Measurements from ENCODE around the gene ARHGEF17.
"Not testable (repeated sequence)": the region's sequence is repeated elsewhere in the genome, so short reads cannot be mapped to it uniquely, and the experiment has no call there.

ARHGEF17 gene

GRCh38 chr11:73308003-73308960 is at the start of gene ARHGEF17:
Gene ARHGEF17 (plus strand): TSS chr11:73308276. CDS start chr11:73308639, 363 bp downstream.
- DNase-seq (ENCODE audit: low read depth in 2 of 2) = no peak

DNA sequence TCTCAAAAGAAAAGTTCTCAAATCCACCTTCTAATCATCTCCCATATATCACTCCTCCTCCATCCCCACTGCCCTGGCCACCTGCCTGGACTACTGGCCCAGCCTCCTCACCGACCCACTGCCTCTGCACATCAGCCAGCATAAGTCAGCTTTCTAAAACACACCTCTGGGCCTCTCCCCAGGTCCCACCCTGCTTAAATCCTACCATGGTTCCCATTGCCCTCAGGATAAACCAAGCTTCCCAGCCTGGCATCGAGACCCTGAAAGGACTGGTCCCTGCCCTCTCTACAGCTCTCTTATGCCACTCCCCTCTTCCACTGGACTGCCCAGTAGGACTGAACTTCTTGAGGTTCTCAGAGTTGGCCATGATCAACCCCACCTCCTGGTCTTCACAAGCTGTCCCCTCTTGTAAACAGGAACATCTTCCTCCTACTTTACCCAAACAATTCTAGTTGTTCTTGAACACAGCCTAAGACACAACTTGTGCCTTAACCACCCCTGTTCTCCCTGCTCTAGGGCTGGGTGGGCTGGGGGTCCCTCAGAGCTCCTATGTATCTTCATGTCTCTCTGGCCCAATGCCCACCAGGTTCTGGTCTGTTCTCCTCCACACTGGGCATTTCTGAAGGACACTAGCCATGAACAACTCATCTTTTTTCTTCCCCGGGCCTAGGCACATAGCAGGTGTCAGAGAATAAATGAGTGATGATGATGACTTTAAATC is 48.5 kb upstream of the ARHGEF17 start:
- no peak for DNase-seq (ENCODE audit: low read depth in 2 of 2)

DNA sequence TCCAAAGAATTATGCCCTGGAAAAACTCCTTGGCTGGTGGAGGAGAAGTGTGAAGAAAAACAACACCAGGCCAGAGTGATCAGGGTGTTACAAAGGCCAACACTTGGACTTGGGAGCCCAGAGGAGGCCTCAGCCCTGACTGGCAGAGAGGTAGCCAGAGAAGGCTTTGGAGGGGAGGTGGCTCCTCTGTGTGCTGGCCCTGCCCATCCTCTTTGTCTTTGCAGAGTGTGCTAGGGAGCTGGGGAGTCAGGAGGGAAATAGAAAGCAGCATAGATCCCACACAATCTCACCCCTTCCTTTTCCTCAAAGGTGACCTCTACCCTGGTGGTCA is 48.0 kb upstream of the ARHGEF17 start:
- DNase-seq (ENCODE audit: low read depth in 2 of 2) = no peak

DNA sequence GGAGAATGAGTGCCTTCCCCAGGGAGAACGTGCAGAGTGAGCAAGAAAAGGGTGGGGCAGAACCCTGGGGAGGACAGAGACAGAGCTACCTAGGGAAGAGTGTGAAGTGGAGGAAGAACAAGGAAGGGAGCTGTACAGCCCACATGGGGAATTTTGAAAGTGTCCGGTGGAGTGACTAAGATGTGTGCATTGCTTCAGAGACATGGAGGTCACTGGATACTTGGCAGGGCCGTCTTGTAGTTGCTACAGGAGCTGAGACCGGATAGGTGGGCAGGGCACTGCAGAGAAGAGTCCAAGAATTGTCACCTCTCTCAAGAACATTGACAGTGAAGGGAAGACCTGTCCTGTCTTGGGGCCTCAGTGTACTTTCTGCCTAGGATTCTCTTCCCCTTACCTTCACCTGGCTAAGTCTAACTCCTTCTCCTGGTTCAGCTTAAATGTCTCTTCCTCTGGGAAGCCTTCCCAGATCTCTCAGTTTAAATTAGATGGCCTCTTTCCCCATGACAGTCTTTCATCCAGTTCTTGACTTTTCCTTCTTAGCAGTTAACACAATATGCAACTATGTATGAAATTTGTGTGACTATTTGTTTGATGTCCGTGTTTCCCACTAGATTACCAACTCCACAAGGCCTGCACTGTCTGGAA is 45.1 kb upstream of the ARHGEF17 start:
- no peak for DNase-seq (ENCODE audit: low read depth in 2 of 2)

DNA sequence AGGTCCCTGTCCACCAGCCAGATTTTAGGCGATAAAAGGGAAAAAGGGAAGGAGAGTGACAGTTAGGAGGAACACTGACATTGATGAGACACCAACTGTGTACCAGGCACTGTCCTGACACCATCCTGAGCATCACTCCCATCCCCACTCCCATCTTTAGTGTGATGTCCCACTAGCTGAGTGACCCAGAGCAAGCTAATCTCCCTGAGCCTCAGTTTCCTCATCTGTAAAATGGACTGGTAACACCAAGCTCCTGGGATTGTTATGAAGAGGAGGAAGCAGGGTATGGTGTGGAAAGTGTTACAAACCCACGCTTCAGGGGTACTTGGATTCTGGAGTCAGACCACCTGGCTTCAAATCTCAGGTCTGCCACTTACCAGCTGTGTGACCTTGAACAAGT is 44.4 kb upstream of the ARHGEF17 start:
- DNase-seq (ENCODE audit: low read depth in 2 of 2) = no peak

- DNase-seq (ENCODE audit: low read depth in 2 of 2) = no peak
These were observed 42.7 kb upstream of the ARHGEF17 start for GRCh38 chr11:73265278-73265810.

DNA sequence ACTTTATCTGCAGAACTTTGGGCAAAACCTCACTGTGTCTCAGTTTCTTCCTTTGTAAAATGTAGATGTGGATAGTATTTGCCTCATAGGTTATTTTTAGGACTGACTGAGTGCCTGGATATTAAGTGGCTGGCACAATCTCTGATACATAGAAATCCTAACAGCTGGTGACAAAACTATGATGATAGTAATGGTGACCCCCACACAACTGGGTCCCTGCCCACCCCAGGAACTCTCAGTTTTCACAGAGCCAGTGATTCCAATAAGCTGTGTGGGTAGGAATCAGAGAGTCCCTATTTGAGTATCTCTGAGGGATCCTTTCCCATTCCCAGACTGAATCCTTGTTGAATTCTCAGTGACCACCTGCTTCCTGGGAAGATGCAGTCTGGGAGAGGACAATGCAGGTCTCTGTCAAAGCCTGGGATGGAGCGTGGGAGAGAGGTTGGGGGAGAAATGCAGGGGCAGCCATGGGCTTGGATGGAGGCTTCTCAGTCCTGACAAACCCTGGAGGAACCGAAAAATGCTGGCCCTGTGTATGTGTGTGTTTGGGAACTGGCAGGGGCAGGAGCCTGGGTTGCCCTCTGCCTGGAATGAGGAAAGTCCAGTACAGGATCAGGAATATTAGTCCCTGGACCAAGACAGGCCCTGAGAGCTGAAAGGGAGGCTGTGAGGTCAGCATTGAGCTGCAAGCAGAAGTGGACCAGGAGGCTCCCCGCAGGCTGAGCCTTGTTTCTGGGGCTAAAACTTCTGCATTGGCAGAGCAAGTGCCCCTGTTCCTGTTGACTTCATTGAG is 42.0 kb upstream of the ARHGEF17 start:
- DNase-seq (ENCODE audit: low read depth in 2 of 2) = no peak

DNA sequence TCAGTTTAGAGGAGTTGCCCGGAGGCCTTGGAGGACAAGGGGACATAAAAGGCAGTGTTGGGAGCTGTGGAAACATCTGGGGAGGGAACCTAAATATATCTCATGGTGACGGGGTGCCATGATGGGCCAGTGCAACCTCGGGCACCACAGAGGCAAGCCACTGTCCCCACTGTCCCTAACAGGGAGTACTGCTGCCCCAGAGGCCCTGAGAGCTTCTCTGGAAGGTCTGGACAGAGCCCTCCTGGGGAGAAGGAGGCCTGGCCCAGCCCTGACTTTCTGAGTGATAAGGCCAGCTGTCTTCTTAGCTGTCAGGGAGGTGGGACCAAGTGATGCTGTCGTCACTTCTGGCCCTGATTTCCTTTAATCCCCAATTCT is 41.4 kb upstream of the ARHGEF17 start:
- no peak for DNase-seq (ENCODE audit: low read depth in 2 of 2)

- no peak for DNase-seq (ENCODE audit: low read depth in 2 of 2)
These were observed 40.8 kb upstream of the ARHGEF17 start for GRCh38 chr11:73267122-73267846.

DNA sequence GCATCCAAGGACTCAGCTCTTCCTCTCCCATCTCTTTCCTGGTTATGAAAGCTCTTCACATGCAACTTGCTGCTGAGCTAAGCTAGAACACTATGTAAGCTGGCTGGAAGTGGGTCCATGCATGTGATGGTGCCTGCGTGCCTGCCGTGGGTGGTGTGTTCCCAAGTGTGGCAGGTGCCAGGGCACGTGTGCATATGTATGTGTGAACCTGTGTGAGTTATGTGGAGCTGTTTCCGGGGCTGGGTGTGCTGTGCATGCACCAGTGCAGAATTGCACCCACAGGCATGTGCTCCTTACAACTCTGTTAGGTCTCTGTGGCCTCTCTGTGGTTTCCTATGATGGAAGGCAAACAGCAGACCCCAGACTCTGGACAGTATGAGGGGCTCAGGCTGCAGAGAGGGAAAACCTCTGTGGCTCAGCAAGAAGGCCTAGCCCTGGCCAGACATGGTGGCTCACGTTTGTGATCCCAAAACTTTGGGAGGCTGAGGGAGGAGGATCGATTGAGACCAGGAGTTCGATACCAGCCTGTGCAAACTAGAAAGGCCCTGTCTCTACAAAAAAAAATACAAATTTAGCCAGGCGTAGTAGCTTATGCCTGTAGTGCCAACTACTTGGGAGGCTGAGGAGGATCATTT is 40.1 kb upstream of the ARHGEF17 start:
- no peak for DNase-seq (ENCODE audit: low read depth in 2 of 2)

GRCh38 chr11:73268671-73269271 is 39.3 kb upstream of the ARHGEF17 start:
- no peak for DNase-seq (ENCODE audit: low read depth in 2 of 2)

- DNase-seq (ENCODE audit: low read depth in 2 of 2) = no peak
These were observed 38.5 kb upstream of the ARHGEF17 start for GRCh38 chr11:73269459-73270015.

DNA sequence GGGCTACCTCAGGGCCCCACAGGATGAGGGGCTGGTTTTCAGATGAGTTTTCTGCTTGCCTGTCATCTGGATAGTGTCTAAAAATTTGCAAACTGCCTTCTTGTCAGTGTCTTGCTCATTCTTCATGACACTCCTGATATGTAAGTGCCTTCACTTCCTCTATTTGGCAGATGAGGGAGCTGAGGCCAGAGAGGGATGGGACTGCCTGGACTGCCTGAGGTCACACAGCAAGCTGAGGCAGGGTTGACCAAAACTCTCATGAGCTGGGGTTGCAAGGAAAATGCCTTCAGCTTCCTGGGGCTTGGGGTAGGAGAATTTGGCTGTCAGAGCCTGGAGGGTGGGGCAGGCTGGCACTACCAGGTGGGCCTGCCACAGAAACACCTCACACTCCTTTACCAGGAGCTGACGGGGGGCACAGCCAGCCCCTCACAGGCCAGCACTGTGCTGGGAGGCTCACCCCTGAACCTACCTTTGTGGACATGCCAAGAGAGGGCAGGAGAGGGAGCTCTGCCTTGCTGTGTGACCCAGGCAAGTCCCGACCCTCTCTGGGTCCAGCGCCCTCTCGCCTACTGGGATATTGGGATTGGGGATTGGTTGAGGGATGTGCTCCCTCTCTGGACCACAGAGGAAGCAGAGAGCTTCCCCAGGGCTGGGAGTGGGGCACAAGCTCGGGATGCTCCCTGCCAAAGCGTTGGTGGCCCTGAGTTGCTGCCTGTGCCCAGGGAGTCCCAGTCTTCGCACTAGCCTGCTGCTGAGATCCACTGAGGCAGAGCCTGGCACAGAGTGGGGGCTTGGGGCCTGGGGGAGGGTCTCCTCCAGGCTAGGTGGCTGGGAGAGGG is 37.8 kb upstream of the ARHGEF17 start:
- DNase-seq (ENCODE audit: low read depth in 2 of 2) = no peak

GRCh38 chr11:73270855-73271477 is 37.1 kb upstream of the ARHGEF17 start:
- no peak for DNase-seq (ENCODE audit: low read depth in 2 of 2)

- DNase-seq (ENCODE audit: low read depth in 2 of 2) = not testable (repeated sequence)
These were observed 36.6 kb upstream of the ARHGEF17 start for GRCh38 chr11:73271478-73271865.

DNA sequence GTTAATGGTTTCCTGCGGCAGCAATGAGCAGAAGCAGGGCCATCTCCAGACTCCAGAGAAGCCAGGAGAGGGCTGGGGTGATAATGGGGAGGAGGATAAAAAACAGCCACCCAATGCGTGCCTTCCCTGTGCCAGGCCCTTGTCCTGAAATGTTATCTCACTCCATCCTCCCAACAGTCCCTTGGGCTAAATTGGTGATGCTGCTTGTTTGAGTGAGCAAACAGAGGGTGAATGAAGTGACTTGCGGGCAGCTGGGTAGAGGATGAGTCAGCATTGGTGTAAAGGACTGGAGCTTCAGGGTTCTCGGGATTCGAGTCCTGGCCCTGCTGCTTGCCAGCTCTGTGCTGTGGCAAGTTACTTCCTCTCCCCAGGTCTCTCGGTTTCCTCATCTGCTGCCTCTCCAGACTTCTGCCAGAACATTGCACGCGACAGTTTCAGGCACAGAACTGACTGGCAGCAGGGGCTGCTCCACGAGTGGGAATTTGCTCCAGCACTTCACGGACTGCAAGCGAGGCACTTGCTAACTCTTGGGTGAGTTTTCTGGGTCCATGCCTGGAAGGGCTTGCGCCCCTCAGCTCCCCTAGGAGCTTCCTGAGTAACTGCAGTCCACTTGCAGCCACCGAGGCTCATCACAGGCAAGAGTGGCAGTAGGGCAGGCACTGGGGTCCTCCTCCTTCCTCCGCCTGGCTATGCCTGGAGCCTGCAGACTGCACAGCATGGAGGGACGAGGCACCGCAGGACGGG is 36.0 kb upstream of the ARHGEF17 start, which contains the start of gene P2RY6:
Gene P2RY6, plus strand, starts transcription at position 403 of the 744 bp plus-strand sequence. CDS start 24,181 bp downstream, outside the sequence.
- no peak for DNase-seq (ENCODE audit: low read depth in 2 of 2)

DNA sequence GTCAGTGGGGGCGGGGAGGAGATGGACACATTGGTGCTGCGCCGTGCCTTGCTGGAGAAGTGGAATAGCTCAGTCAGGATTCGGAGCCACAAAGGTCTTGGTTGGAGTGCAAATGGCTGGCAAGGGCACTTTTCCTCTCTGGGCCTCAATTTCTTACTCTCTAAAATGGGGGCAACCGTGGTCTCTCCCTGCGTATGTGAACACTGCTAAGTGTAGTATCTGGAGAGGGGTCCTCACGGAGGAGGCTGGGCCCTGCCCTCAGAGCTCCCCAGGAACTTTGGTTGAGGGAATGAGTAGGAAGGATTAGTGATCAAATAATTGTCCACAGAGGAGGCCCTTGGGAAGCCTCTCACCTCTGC is 35.4 kb upstream of the ARHGEF17 start:
- DNase-seq (ENCODE audit: low read depth in 2 of 2) = no peak
